ENCODE results near the gene TMEM26. TPM values are rescaled to one million over a fixed set of nuclear protein-coding genes. Genes with fewer than 3 reads are reported as not detected.

TMEM26 gene
- total and polyA plus RNA-seq, 9 of the 15 experiments (the other 6 are each of a cell fraction or from before 2014, with no cell fraction given), result not detected

DNA sequence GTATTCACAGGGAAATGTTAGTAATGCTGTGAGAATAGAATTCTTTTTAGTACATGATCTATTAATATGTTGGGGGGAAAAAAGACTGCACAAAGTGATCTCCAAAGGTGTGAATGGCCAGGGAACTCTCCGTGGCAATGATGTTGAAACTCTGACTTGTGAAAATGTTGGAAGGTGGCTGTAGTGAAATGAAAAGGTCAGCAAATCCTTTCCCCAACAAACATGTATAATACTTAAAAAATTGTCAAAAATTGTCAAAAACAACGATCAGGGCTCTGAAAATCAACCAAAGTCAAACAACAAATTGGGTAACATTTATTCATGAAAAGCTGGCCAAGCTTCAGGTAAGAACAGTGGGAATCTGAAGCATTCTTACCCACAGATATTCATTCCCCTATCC is 35.5 kb downstream of the TMEM26 start:
- Histone ChIP-seq H3K4me1 (replicated peaks in 1 of 2; ENCODE audit: control insufficient read depth in 2 of 2, insufficient read depth in 2 of 2, low read length in 2 of 2) (no peaks in the 10 kb centered on the region), H2AFZ (ENCODE audit: low read depth, low read length) (no peak overlapping the region), H3K27ac (ENCODE audit: extremely low read depth, low read depth, low read length) (no peak overlapping the region), H3K36me3 (ENCODE audit: control insufficient read depth, insufficient read depth, low read length) (no peaks in the 10 kb centered on the region), H3K4me3 (no peak overlapping the region), H3K9me3 (replicated peaks; ENCODE audit: control insufficient read depth, insufficient read depth, low read depth, low read length) (no peaks in the 10 kb centered on the region), H3K4me2 (ENCODE audit: insufficient read depth, low read length) (no peak overlapping the region), H3K27me3 (ENCODE audit: control insufficient read depth in 2 of 2, insufficient read depth in 2 of 2, low read length in 2 of 2) (no peaks in the 10 kb centered on the region), H3K9me1 (ENCODE audit: control insufficient read depth, insufficient read depth, low read length) (no peaks in the 10 kb centered on the region), H3K79me2 (ENCODE audit: control insufficient read depth, insufficient read depth, low read length) (no peaks in the 10 kb centered on the region), H4K20me1 (replicated peaks; ENCODE audit: control insufficient read depth, insufficient read depth, low read length) (no peaks in the 10 kb centered on the region), H3K9ac (ENCODE audit: insufficient read depth in 1 of 2, low read depth in 2 of 2, low read length in 2 of 2) (no peak overlapping the region)
- intact Hi-C loops (cut with micrococcal nuclease), result no loop called here
- DNase-seq (ENCODE audit: extremely low read depth in 1 of 4, low spot score in 3 of 4) (no peak), FAIRE-seq (no peak), ATAC-seq (no peak)
- CTCF ChIA-PET (ENCODE audit: low intra/inter-chr PET ratio), result no interaction called here
- POLR2A ChIA-PET, result no interaction called here
- BruUV-seq (replicated peaks), result no TSS peak
- in situ Hi-C loops (cut with MboI), result no loop called here
- 0% methylated on average over 2 of the region's 2 CpGs for WGBS (ENCODE audit: insufficient coverage, low coverage, missing lambda C conversion rate)
- TF ChIP-seq ZNF316 (IDR thresholded peaks at IDR 0.05) (peak; percentile 62), PML (IDR thresholded peaks at IDR 0.05; ENCODE audit: low read length) (no peak), ZNF124 (CRISPR knock-in tag; IDR thresholded peaks at IDR 0.05) (no peak), KLF16 (IDR thresholded peaks at IDR 0.05) (no peak), ATF1 (CRISPR knock-in tag; IDR thresholded peaks at IDR 0.05) (no peak), ATF1 (tag; IDR thresholded peaks at IDR 0.05) (no peak), ZNF3 (CRISPR knock-in tag; IDR thresholded peaks at IDR 0.05) (no peak), ZC3H4 (CRISPR knock-in tag; IDR thresholded peaks at IDR 0.05; ENCODE audit: borderline replicate concordance) (no peak), C11orf30 (IDR thresholded peaks at IDR 0.05; ENCODE audit: low read depth) (peak; percentile 27; the same call in 1 of the 2 replicates), NRF1 (conservative IDR thresholded peaks at IDR 0.05 in 1 of 2, IDR thresholded peaks at IDR 0.05 in 1 of 2) (no peak), PRPF4 (IDR thresholded peaks at IDR 0.05; ENCODE audit: insufficient read depth, low read depth, low read length, poor library complexity, severe bottlenecking) (no peak), NFE2L1 (tag; IDR thresholded peaks at IDR 0.05; ENCODE audit: borderline replicate concordance, low read depth) (no peak), CREBBP (IDR thresholded peaks at IDR 0.05; ENCODE audit: low read depth, low read length) (no peak), BRF2 (IDR thresholded peaks at IDR 0.05; ENCODE audit: borderline replicate concordance, insufficient read depth, insufficient read length) (no peak), MAFG (tag; conservative IDR thresholded peaks at IDR 0.05) (0 out of 2 replicates have a peak, but pooled peaks have one; percentile 28), DIDO1 (tag; IDR thresholded peaks at IDR 0.05; ENCODE audit: low read depth) (no peak), ZNF12 (CRISPR knock-in tag; IDR thresholded peaks at IDR 0.05) (no peak), CTCF (IDR thresholded peaks at IDR 0.05 in 2 of 3, conservative IDR thresholded peaks at IDR 0.05 in 1 of 3; ENCODE audit: insufficient read depth in 2 of 3, low read depth in 1 of 3, low read length in 3 of 3) (no peak), HNRNPUL1 (IDR thresholded peaks at IDR 0.05; ENCODE audit: low read length) (no peak)
- TF ChIP-seq, protein P1, sequence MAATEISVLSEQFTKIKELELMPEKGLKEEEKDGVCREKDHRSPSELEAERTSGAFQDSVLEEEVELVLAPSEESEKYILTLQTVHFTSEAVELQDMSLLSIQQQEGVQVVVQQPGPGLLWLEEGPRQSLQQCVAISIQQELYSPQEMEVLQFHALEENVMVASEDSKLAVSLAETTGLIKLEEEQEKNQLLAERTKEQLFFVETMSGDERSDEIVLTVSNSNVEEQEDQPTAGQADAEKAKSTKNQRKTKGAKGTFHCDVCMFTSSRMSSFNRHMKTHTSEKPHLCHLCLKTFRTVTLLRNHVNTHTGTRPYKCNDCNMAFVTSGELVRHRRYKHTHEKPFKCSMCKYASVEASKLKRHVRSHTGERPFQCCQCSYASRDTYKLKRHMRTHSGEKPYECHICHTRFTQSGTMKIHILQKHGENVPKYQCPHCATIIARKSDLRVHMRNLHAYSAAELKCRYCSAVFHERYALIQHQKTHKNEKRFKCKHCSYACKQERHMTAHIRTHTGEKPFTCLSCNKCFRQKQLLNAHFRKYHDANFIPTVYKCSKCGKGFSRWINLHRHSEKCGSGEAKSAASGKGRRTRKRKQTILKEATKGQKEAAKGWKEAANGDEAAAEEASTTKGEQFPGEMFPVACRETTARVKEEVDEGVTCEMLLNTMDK (IDR thresholded peaks at IDR 0.05; ENCODE audit: borderline replicate concordance, insufficient read depth, low read depth, low read length, poor library complexity, severe bottlenecking), result no peak
